Activated naive CD4-positive, alpha-beta T cell treated with anti-CD3 and anti-CD28 coated beads, Interleukin-2, amount 10 ng/mL, durations not matched to agents 7 days and 5 days (primary cell): Measurements from ENCODE around the gene NPIPB4.
"Not testable (repeated sequence)": the region's sequence is repeated elsewhere in the genome, so short reads cannot be mapped to it uniquely, and the experiment has no call there.

Experiments
- CTCF ChIA-PET: fragments of 350-600 bp; sonication (Branson Sonifier 250); formaldehyde crosslinking; loops from one replicate; lab custom pipeline; 2021; ENCODE audit warnings: antibody characterized with exemption; lab: Charles Lee
- DNase-seq: peaks from one replicate; pipeline ENCODE4 v3.0.0-alpha.2; 2020
- H3K27ac Mint-ChIP-seq: one replicate; pipeline ENCODE4 v1.8.0; 2021; ENCODE audit warnings: mild to moderate bottlenecking, moderate library complexity, mixed read lengths
- H3K27me3 Mint-ChIP-seq: one replicate; pipeline ENCODE4 v1.8.0; 2021; ENCODE audit warnings: mild to moderate bottlenecking, mixed read lengths
- H3K36me3 Mint-ChIP-seq: one replicate; pipeline ENCODE4 v1.8.0; 2021; ENCODE audit warnings: mixed read lengths
- H3K4me1 Mint-ChIP-seq: one replicate; pipeline ENCODE4 v1.8.0; 2021; ENCODE audit warnings: mixed read lengths
- H3K4me3 Mint-ChIP-seq: one replicate; pipeline ENCODE4 v1.8.0; 2021; ENCODE audit warnings: mild to moderate bottlenecking, moderate library complexity, mixed read lengths
- H3K9me3 Mint-ChIP-seq: one replicate; pipeline ENCODE4 v1.8.0; 2021; ENCODE audit warnings: mixed read lengths

The NPIPB4 gene

DNA sequence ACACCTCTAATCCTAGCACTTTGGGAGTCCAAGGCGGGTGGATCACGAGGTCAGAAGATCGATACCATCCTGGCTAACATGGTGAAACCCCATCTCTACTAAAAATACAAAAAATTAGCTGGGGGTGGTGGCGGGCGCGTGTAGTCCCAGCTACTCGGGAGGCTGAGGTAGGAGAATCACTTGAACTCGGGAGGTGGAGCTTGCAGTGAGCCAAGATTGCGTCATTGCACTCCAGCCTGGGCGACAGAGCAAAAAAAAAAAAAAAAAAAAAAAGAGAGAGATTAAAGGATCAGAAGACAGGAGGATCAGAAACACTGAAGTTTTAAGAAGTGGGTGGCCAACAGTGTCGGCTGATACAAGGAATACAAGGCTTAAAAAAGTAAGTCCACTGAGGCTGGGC, 41.9 kb downstream of the NPIPB4 start:
- not testable (repeated sequence) for DNase-seq, H3K27ac Mint-ChIP-seq, H3K27me3 Mint-ChIP-seq, H3K9me3 Mint-ChIP-seq, H3K4me3 Mint-ChIP-seq
- Mint-ChIP-seq H3K4me1 (peaks cover 27% of the 10 kb centered on the region), H3K36me3 (peaks cover 20% of the 10 kb centered on the region)
- CTCF ChIA-PET, result interaction anchor here (1.3 kb wide), 1 partner anchor 262 kb away, joined by 3 read pairs; no protein-coding TSS in a partner anchor

DNA sequence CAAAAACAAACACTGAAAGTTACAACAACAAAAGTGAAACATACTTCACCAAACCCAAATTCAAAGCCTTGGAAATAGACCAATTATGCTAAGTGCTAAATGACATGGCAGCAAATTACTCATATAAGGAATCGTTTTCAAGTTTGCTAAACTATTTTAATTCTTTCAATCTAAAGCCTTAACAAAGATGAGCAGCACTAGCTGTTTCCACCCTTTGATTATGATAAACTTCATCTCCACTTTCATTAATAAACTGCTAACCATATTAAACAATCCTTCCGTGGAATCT, 55.2 kb downstream of the NPIPB4 start:
- H3K27ac Mint-ChIP-seq, H3K4me3 Mint-ChIP-seq, H3K27me3 Mint-ChIP-seq, H3K9me3 Mint-ChIP-seq, DNase-seq, CTCF ChIA-PET, H3K4me1 Mint-ChIP-seq: not testable (repeated sequence)
- H3K36me3 Mint-ChIP-seq, result peaks cover 11% of the 10 kb centered on the region

DNA sequence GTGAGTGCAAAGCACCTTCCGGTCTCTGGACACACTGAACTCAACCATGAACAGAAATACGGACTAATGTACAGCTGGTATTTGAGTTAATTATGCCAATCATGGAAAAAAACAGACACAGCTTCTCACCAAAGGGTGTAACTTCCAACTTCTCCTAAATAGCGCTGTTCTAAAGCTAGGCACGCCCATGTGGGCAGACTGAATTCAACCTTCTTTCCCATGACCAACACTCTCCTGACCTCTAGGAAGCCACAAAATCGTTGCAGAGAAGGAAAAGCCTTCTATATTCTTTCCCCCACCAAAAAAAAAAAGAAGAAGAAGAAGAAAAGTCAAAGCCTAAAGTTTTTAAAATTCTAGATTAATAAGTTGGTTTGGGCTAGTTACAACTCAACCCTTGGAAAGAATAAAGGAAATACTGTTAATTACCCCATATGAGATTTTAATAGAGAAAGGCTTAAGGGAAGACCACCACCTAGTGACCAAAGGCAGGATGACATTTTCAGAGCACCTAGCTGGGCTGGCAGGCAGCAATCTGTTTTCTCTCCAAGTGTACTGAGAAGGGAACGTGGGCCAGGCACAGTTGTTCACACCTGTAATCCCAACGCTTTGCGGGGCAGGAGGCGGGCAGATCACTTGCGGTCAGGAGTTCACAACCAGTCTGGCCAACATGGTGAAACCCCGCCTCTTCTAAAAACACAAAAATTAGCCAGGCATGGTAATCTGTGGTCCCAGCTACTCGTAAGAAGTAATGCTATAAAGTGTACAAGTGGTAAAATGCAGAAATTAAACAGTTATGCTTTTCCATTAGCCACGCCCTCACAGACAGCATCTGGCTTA, 55.8 kb downstream of the NPIPB4 start:
- CTCF ChIA-PET, H3K9me3 Mint-ChIP-seq, H3K27ac Mint-ChIP-seq, H3K4me3 Mint-ChIP-seq, H3K4me1 Mint-ChIP-seq, H3K27me3 Mint-ChIP-seq: not testable (repeated sequence)
- DNase-seq, result peak; percentile 39
- peaks cover 12% of the 10 kb centered on the region for H3K36me3 Mint-ChIP-seq

DNA sequence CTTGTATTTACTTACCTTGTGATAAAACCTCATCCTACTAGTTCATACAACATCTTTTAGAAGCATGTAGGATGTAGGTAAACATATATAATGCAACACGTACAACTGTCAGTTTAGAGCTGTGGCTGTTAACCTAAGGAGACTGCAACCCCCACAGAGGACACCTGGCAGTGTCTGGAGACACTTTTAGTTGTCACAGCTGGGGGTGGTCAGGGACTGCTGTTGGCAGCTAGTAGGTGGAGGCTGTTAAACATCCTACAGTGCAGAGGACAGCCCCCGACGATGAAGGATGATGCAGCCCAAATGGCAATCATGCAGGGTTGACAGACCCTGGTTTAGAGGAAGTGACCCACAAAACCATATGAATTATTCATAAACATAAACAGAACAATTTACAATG, 59.0 kb downstream of the NPIPB4 start:
- H3K27me3 Mint-ChIP-seq, H3K9me3 Mint-ChIP-seq, H3K4me3 Mint-ChIP-seq, CTCF ChIA-PET, H3K27ac Mint-ChIP-seq, H3K4me1 Mint-ChIP-seq, DNase-seq: not testable (repeated sequence)
- peaks cover 11% of the 10 kb centered on the region for H3K36me3 Mint-ChIP-seq

DNA sequence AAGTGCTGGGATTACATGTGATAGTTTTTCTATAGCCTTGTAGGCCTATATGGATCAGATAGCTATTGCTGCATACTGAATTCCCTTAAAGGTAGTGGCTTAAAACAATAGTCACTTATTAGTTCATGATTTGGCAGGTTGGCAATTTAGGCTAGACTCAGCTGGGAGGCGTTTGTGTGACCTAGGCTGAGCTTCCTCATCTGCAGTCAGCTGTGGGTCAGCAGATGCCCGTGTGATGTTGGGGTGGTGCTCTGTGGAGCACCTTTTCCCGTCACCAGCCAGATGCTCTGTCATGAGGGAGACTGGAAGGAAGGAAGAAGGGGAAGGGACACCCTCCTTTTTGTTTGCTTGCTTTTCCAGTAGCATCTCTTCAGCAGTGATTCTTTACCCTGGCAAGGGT, 64.2 kb downstream of the NPIPB4 start:
- H3K27me3 Mint-ChIP-seq, H3K4me3 Mint-ChIP-seq, H3K36me3 Mint-ChIP-seq, H3K27ac Mint-ChIP-seq, DNase-seq, CTCF ChIA-PET, H3K4me1 Mint-ChIP-seq, H3K9me3 Mint-ChIP-seq: not testable (repeated sequence)

DNA sequence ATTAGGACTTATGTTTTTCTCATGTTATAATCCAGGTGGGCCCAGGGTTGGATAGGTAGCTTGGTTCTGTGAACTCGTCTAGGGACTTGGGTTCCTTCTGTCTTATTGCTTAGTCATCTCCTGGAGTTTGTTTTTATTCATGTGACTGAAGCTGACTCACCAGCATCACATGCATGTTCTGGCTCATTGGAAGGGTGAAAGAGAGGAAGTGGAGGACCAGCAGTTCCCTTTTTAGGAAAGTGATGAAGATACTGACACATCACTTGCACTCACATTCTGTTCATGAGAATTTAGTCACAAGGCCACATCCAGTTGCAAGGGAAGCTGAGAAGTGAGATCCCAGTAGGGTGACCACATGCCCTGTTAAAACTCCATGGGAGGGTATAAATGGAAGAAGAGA, 67.0 kb downstream of the NPIPB4 start:
- H3K36me3 Mint-ChIP-seq, H3K9me3 Mint-ChIP-seq, H3K27me3 Mint-ChIP-seq, H3K27ac Mint-ChIP-seq, H3K4me3 Mint-ChIP-seq, CTCF ChIA-PET, DNase-seq, H3K4me1 Mint-ChIP-seq: not testable (repeated sequence)
